IPS-NIHi7 (cell line): ENCODE measurements around the gene CHIT1.
A peak's percentile ranks its signal among the peaks of the same experiment; 100 is the strongest.
"Not testable (repeated sequence)": the region's sequence is repeated elsewhere in the genome, so short reads cannot be mapped to it uniquely, and the experiment has no call there.

Experiments
- DNase-seq: peaks from one replicate; pipeline ENCODE4 v3.0.0; 2012; ENCODE audit warnings: mixed read lengths; ENCODE audit errors: extremely low spot score

CHIT1 gene

GRCh38 chr1:203229471-203230135 is at the start of gene CHIT1:
Gene CHIT1, minus strand, starts transcription at chr1:203229673. Its CDS starts 37 bp downstream, at chr1:203229636.
- no peak for DNase-seq

DNA sequence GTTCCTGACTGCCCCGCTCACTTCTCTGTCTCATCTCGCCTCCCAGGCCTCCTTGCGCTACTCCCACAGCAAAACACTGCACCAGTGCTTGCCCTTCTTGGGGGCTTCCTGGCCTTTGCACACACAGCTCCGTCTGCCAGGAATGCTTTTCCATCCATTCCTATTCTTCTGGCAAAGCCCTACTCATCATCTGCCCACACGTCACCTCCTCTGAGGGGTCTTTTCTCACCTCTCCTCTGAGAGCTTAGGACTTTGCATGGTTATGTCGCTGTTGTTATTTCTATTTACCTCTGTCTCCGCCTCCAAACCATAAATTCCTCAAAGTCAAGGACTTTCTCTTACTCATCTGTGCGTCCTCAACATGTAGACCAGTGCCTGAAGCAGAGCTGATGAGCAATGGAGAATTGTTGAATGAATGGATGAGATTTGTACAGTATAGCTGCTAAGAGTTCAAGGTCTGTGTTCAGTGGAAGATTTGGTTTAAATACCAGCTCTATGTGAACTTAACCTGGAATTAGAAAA is 49.5 kb upstream of the CHIT1 start:
- DNase-seq = no peak

GRCh38 chr1:203278082-203278884 is 48.8 kb upstream of the CHIT1 start:
- peak; percentile 57 for DNase-seq

GRCh38 chr1:203276916-203277545 is 47.6 kb upstream of the CHIT1 start:
- DNase-seq = no peak

DNA sequence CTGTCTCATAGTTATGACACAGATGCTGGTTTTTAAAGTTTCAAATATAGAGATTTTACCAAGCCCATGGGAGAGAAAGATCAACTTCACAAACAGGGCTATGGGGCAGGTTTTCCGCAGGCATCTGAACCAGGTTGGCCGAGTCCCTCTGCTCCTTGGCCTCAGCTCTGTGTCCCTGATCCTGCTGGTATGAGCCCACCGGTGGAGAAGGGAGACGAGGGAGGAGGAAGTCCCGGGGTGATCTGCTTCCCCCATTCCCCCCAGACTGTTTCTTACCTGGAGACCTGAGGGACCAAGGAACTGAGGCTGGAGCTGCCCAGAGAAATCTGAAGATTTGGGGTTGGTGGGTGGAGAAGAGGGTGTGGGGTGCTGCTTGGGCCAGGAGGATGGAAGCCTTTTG is 46.9 kb upstream of the CHIT1 start:
- no peak for DNase-seq

- no peak for DNase-seq
Measured at GRCh38 chr1:203275656-203276272, 46.3 kb upstream of the CHIT1 start.

- no peak for DNase-seq
Measured at GRCh38 chr1:203274603-203275381, 45.3 kb upstream of the CHIT1 start.

- no peak for DNase-seq
Measured at GRCh38 chr1:203273869-203274602, 44.6 kb upstream of the CHIT1 start.

DNA sequence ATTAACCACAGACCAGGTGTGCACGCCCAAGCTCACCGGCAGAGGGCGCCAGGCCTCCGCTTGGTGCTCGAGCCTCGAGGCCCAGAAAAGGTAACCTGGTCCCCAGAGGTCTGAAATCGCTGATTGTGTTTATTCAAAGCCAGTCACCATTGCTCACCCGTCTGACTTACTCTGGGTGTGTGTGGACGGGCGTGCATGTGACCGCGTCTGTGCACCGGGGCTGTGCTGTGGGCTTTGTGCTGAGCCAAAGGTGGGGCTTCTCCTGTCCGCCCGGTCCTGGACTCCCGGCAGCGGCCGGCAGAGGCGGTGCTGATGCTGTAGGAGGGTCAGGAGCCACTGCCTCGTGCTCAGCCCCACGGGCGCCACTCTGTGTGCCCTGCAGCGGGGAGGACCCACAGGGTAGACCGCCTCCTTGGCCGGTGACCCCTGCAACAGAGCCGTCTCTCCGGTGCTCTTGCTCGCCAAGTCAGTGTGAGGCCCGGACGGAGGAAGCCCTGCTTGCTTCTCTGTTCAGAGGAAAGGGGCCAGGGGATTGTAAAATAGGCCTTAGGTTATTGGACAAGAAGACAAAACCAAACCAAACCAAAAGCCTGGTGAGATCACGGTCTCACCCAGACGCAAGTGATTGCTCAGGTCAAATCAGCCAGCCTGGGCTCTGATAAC is 43.9 kb upstream of the CHIT1 start:
- peak; percentile 70 for DNase-seq

DNA sequence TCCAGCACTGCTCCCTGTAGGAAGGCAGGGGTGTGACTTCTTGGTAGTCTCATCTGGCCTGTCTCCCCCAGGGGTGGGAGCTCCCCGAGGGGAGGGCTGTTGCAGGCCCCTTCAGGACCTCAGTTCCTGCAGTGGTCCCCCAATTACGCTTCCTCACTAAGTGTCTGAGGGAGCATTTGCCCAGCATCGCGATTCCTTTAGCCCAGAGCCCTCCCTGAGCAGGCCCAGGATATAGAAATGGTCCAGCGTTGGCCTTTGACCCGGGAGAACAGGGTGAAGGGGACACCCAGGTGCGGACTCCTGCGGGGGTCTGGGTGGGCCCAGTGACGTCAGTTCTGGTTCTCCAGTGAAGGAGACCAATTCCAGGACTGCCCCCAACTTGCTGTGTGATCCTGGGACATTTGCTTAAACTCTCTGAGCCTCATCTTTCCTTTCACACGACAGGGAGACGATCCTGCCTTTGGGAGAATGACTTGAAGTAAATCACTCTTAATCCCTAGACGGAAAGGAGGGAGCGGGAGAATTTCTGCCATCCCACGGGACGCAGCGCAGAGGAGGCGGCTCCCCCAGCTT is 43.2 kb upstream of the CHIT1 start:
- DNase-seq = no peak

DNA sequence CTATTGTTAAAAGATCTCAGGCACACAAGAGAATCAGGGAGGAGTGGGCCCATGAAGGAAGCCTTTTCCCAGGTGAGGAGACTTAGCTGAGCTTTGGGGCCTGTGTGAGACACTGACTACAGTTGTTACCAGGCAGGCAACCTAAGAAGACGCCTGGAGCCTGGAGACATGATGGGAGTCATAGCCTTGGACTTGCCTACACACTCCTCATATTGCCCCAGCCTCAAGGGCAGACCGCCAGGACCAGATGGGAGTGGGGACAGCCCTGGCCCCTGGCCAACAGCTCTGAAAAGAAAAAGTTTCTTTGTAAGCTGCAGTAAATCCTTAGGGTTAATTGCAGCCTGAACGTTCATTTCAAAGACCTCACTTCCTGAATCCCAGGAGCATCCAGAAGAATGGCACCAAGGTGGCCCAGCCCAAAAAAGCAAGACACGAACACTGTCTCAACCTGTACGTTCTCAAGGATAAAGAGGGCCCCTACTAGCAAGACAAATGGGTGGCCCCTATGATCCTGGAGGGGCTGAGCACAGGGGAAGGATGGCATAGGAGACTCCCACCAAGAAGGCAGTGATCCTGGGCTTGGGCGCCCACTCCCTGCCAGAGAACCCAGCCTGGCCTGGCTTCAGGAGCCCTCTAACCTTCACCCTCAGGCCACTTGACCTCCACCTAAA is 42.6 kb upstream of the CHIT1 start:
- DNase-seq = no peak

DNA sequence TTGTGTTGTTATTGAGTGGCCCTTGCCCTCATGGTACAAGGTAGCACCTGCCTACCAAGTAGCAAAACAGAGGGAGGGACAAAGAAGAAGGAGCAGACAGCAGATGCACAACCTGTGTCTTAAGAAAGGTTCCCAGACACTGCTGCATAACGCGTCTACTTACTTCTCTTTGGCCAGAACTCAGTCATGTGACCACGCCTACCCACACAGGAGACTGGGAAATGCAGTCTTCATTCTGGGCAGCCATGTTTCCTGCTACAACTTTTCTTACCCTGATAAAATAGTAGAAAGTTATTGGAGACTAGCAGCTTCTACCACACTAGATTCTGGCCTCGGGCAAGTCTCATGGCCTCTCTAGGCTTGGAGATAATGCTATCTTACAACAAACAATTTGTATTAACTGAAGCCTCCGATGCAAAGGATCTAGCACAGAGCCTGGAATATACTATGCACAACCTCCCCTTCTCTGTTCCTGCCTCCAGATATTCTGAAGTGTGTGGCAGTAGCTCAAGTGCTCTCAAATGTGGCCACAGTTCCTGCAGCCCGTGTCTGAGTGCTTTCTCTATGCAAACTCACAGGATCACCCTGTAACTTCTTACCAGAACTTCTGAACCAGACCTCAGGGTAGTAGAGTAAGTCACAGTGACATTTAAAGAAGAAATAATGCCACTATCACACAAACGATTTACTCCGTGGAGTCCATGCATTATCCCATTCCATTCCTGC is 41.7 kb upstream of the CHIT1 start:
- DNase-seq = peak; percentile 54

- no peak for DNase-seq
Measured at GRCh38 chr1:203270448-203270847, 41.0 kb upstream of the CHIT1 start.

DNA sequence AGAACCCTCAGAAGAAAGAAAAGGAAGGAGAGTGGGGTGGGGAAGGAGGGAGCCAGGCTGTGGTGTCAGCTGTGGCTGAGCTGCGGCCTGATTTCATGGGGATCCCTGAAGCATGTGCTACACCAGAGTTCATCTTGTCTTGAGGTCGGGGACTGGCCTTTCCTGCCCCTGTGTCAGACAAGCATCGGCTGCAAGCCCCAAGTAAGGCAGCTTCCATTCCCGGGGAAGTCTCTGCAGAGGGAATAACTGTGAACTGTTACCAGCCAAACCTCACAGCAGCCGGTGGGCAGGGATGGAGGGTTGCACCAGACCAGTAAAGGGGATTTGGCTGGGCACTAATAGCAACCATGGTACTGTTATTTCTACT is 40.2 kb upstream of the CHIT1 start:
- DNase-seq = no peak

GRCh38 chr1:203268901-203269653 is 39.6 kb upstream of the CHIT1 start:
- DNase-seq = peak; percentile 68

- DNase-seq = no peak
Measured at GRCh38 chr1:203267912-203268311, 38.4 kb upstream of the CHIT1 start.

DNA sequence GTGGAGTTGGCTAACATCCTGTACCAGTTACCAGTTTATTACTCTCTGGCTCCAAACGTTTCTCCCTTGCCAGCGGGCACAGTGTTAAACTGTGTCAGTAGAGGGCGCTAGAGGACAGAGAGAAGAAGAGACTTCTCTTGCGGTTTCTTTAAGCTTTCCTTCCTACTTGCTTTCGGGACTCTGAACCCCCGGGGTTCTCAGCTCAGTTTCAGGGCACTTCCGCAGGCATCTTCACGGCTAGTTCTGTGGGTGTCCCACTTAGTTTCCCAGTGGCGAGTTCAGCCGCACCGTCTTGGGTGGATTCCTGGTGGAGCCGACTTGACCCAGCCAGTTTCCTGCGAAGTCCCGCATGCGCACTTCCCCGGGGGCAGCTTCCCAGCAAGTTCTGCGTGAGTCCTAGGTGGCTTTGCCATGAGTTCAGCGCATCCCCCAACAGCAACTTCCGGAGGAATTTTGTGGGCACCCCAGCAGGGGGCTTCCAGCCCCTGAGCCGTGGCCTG is 37.9 kb upstream of the CHIT1 start:
- DNase-seq = peak; percentile 73

GRCh38 chr1:203266140-203266539 is 36.7 kb upstream of the CHIT1 start:
- DNase-seq = not testable (repeated sequence)
